Cerebellar cortex (tissue), 1 donor: Measurements from ENCODE around the gene SQSTM1.
"Not testable (repeated sequence)": the region's sequence is repeated elsewhere in the genome, so short reads cannot be mapped to it uniquely, and the experiment has no call there.

Experiments used
- DNase-seq: peaks from one replicate; pipeline ENCODE4 v3.0.0-alpha.2; 2015; ENCODE audit warnings: low spot score

SQSTM1 gene

GRCh38 chr5:179858241-179858585 lies 37.5 kb downstream of the SQSTM1 start:
- DNase-seq, result peak; percentile 59

DNA sequence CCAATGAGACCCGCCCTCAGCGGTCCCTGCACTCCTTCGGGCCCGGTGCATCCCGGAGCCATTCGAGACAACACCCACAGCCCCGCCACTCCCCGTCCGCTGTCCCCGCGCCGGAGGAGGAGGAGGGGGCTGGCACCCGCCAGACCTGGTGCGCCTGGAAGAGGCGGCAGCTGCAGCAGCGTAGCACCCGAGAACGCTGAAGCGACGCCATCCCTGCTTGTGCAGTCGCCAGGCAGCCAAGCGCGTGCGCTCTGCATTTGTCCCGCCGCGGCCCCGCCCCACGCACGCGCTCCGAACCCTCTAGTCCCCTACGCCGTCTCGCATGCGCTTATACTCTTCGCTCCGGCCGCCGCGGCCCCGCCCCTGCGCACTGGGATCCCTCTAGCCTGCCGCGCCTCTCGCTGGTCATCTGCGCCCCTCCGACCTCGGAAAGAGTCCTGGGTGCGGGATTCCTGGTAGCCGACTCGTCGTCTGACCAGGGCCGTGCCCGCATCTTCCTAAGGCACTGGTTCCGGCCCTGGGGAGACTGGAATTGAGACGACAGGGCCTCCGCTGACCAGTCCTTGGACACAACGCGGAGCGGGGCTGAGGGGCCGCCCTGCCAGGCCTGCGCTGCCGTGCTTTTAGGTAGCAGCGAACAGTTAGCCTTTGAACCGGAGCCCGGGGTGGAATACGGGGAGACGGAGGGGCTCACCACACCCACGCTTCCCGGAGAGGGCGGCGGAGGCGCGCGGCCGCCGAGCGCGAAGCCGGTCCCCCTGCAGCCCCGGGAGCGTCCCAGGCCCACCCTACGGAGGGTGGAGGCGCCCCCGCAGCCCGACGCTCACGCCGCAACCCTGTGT lies 38.1 kb downstream of the SQSTM1 start, which contains the start of gene MRNIP:
TSS of gene MRNIP (minus strand) at position 232 of the 842 bp plus-strand sequence. CDS start at position 211, 21 bp downstream.
- peak; percentile 97 for DNase-seq

- no peak for DNase-seq
These were observed 39.6 kb downstream of the SQSTM1 start for GRCh38 chr5:179860301-179860700.

DNA sequence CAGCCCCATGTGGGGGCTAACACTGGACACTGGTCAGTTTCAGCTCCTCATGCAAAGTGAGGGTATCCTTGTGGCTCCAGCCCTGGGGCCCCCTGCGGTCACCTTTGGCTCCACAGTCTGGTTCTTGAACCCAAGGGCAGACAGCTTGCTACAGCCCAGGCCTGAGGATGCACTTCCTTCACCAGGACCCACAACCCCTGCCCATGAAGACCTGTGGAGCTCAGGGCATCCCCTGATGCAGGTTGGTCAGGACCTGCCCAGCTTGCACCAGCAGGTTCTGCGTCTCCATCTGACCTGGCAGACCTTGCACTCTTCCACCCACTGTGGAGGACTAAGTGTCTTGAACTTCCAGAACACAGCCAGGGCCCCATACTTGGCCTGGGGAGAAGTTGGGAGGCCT lies 41.6 kb downstream of the SQSTM1 start:
- no peak for DNase-seq

DNA sequence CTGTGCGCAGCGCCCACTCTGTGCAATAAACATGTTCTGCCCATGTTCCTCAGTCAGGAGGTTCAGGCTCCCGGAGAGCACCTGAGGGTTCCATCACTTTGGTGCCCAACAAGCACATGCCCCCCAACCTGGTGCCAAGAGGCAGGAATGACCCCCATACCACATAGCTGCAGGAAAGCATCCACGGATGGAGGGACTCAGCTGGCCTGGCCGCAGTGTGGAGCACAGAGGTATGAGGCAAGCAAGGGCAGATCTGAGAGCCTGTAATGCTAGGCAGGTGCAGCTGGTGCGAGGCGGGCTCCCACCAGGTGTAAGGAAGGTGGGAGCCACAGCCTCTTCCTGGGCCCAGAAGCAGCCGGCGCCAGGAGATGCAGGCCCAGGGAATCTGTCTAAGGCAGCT lies 42.2 kb downstream of the SQSTM1 start:
- DNase-seq, result no peak

- DNase-seq, result no peak
These were observed 42.9 kb downstream of the SQSTM1 start for GRCh38 chr5:179863449-179864085.

- DNase-seq, result no peak
These were observed 44.0 kb downstream of the SQSTM1 start for GRCh38 chr5:179864686-179865085.

DNA sequence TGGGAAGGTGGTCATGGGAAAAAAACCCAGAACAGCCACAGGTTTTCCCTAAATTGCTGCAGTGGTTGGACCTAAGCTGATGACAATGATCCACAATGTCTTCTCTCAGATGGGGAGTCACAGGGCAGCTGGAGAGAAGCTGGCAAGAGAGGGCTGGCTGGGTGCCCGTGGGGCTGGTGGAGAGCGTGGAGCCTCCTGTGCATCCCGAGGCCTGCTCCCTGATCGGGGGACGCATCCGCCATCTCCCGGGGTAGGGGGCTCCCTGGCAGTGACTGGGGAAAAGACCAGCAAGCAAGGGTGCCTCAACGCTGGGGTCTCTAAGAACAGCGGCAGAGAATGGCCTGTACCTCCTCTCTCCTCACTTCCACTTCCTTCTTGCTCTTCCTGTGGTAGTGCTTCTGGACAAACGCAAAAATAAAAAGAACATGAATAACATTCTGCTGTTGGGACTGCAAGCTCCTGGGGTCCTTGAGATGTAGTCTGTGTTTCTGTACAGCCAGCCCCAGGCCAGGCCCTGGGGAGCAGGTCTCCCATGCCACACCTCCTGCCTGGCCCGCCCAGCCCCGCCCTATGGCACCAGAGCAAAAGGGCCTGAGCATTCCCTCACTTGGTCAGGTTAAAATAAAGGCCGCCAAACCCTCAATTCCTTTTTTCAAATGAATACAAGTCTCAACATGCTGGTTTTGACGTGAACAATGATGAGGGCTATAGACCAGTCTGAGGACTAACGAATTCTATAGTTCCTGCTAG lies 45.0 kb downstream of the SQSTM1 start:
- DNase-seq, result no peak

DNA sequence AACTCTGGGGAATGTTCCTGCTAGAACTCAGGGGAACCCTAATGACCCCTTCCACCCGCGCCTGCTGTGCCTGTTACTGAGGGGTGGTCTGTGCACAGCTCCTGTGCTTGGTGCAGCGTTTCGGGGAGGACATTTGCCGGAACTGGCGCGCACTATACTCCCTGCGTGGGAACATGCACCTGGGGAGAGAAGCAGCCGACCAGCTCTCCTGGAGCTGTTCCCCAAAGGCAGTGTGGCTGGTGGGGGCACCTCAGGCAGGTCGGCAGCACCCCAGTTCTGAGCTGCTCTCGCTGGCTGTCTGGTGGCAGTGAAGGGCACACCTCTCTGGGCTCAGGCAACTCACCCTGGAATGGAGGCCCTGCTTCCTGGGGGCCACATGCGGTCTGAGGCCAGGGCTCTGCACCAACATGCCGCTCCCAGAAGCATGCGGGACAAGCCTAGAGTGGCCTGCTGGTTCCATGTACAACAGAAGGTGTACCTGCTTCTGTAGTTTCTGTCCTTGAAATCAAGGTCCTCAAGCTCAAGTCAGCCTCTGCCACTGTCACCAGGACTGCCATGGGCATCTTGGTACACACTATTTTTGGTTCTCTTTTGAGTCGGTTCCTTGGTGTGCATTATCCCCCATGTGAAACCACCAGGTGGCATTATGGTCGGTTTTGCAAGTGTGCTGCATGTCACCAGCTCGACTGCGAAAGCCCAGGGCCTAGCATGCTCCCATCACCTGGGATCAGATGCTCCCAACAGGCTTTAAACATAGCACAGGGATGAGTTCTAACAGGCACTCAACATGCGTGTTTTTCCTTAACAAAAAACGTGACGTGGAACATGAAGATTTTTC lies 45.8 kb downstream of the SQSTM1 start:
- peak; percentile 60 for DNase-seq

GRCh38 chr5:179867079-179867465 lies 46.4 kb downstream of the SQSTM1 start:
- DNase-seq, result no peak

DNA sequence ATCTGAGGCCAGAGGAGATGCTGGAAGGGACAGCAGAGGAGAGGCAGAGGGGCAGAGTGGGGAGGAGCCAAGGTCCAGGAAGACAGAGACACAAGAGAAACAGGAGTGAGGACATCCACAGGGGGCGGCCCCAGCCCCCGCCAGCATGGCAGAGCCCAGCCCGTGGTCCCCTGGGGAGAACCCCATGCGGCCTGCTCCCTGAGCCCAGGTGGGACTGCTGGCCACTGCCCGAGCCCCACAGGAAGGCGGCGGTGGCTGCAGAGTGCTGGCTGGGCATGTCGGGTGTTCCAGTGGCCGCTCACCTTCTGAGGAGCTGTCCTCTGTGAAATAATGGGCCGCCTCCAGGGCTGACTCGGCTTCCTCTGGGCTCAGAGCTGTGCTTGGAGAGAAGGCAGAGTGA lies 46.8 kb downstream of the SQSTM1 start:
- DNase-seq, result no peak

DNA sequence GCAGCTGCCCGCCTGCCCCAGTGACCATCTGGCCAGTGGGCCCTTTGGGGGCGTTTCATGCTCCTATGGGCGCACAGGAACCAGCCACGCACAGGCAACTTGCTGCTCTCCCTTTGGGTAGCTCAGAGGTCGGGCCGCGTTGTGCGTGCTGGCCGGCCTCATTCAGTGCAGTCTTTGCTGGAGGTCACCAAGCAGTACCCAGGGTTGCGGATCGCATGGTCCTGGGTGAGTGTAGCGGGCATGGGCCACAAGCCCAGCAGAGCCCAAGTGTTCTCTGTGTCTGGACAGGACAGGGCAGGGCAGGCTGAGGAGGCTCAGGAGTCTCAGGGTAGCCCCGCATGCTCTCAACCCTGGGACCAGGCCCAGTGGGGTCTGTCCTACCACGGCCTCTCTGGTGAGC lies 47.8 kb downstream of the SQSTM1 start:
- no peak for DNase-seq

DNA sequence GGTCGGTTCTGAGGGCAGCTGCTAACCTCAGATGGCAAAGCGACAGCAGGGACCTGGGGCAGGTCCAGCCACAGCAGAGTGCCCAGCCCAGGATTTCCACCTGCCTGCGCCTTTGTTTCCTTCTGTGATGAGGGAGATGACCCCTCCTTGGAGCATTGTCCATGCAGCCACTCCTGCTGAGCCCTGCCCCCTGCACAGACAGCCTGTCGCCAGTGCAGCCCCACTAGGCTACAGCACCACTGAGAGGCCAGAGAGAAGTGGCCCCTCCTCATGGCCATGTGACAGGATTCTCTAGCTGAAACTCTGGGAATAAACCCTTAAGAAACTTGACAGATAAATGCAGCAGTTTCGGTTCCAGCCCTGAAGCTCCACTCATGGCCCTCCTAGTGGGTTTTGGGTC lies 48.4 kb downstream of the SQSTM1 start:
- DNase-seq, result no peak

DNA sequence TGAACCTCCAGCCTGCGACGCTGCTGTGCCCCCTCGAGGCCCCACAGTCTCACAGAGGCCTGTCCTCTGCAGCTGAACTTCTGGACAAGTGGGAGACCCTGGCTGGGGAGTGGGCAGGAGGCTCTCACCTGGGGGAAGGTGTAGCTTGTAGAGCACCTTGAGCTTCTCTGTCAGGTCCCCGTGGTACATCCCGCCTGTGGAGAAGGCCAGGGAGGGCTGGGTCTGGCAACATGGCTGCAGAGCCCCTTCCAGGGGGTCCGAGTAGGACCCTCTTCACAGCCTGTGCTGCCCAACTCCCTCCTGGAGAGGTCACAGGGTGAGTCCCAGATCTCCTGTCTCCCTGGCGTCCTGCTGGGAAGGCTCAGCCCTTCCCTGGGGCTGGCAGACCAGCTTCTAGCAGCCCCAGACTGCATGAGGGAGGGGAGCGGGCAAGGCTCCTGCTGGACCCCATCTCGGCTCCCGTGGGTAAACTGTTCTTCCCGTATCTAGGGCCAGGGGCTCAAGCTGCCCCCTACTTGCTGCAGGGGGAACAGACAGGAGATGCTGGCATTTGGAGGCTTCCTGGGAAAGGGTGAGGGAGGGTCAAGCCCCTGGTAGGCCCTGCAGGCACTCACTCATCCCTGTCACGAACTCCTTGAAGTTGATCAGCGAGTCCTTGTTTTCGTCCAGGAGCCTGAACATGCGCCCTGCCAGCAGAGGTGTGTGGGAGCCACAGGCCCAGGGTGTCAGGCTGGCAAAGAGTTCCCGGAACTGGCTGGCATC lies 49.1 kb downstream of the SQSTM1 start:
- no peak for DNase-seq

DNA sequence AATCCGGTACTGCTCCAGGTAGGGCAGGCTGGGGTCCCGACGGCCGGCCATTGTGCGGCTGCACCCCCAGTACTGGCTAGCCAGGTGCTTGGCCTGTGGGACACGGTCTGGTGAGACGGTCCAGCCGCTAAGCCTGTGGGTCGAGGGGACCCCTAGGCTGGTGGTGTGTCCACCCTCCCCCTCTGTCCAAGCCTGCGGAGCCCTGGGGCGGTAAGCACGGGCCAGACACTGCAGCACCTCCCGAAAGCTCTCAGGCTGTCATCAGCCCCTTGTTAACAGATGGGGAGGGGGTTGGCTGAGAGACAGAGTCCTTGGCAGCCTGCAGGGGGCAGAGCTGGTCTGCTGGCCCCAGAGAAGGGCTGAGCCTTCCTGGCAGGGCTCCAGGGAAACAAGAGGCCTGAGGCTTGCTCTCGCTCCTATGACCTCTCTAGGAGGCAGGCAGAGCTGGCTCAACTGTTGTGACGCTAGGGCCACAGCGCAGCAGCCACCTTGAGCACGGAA lies 49.7 kb downstream of the SQSTM1 start:
- peak; percentile 76 for DNase-seq

DNA sequence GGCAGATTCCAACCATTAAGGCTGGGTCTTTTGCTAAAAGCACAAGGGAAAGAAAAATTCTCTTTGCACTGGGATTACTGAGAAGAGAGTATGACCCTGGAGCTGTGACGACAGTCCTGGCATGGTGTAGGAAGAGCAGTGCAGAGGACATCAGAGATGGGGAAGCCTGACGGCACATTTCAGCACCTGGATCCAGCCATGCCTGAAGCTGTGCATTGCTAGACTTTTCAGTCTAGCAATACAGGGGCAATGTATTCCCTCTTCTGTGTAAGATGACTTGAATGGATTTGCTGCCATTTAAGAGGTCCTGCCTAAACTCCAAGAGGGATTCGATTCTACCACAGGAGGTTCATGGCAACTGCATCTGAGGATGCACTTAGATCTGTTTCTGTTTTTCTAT lies 50.2 kb downstream of the SQSTM1 start:
- no peak for DNase-seq

GRCh38 chr5:179871533-179871932 lies 50.8 kb downstream of the SQSTM1 start:
- not testable (repeated sequence) for DNase-seq

DNA sequence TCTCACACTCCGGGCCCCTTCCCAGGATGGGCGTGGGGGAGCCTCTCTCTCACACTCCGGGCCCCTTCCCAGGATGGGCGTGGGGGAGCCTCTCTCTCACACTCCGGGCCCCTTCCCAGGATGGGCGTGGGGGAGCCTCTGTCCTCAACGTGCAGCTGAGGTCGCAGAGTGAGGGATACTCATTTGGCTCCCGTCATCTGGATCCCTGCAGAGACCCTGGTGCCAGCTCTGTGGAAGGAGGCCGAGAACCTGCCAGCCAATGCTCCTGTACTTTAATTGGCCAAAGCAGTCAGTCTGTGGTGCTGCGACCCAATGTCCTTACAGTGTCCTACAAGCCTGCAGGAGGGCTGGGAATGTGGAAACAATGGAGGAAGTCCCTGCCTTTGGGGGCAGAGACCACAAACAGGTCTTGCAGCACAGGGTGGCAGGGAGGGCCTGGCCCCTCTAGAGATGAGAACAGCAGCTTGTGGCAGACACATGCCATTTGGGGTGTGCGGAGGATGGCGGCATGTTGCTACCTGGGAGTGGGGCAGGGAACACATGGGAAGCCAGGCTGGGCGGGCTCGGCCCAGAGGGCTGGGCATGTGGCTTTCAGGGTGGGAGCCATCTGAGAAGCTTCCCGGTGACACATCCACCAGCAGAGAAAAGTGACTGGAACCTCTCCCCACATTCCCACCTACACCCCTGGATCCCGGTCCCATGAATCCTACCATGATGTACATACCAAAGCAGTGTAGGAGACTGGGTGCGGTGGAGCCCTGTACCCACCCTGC lies 51.5 kb downstream of the SQSTM1 start:
- no peak for DNase-seq

- DNase-seq, result no peak
These were observed 52.3 kb downstream of the SQSTM1 start for GRCh38 chr5:179872828-179873575.
